ENCODE results near the gene HAND1.
A peak's percentile ranks its signal among the peaks of the same experiment; 100 is the strongest.

Gene HAND1

DNA sequence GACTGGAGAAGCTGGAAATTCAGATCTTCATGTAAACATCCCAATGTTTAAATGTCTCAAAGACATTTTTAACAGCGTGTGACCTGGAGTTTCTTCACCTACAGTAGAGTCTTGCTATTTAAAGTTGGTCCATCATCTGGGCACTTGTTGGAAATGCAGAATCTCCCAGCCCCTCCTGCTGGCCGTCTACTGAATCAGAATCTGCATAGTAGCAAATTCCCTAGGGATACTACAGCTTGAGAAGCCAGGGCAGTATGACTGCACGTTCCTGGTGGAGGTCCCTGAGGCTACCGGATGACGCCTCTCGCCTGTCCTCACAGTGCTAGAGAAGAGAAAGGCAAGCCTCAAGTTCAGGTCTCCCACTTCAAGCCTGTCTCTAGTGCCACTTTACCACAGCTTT is 16.5 kb downstream of the HAND1 start:
- FAIRE-seq (no peak), DNase-seq (ENCODE audit: low spot score) (no peak)

DNA sequence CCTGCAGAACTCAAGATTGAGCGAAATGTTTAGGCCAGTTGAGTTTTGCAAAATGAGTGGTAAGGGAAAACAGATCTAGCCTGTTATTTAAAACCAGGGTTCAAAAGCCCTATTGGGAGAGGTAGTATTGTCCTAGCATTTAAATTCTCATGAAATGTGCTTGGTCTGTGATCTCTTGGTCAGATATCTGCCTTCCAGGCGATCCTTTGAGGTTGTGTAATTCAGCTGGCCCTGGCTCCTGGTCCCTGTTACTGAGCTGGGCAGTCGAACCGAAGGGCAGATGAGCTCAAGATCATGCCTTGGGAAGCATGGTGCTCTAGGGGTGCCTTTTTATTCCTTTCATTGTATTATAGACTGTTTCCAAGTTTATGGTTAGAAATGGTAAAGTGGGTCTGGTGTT is 17.9 kb downstream of the HAND1 start:
- DNase-seq (ENCODE audit: low spot score) (no peak), FAIRE-seq (no peak)

DNA sequence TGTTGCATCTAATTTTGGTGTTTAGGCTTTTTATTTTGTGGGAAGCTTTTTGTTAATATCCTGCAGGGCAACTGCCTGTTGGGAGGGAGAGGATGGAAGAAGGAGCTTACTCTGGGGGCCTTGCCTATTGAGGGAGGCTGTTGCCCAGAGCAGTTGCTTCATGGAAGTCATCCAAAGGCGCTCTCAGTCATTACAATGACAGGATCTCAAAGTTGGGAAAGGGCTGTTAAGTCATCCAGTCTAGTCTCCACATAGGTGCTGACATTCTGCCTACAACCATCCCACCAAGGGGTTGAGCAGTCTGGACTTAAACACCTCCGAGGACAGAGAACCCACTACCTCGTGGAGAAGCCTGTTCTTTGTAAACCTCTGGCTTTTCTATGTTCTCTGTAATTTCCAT is 19.0 kb downstream of the HAND1 start:
- FAIRE-seq = no peak

DNA sequence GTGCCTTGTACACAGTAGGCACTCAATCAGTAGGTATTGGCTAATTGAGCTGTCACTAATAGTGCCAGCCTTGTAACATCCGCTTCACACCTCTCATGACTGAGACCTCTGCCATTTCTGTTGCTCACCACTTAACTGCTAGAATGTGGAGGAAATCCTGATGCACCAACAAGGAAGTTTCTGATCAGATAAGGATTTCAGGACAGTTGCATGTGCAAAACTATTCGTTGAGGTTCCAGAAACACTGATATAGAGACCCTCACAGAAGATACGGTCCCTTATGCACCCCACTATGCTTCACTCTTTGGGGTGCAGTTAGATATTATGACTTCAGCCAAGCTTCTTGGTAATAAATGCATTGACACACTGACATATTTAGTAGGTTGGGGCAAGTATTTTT is 21.5 kb downstream of the HAND1 start:
- FAIRE-seq (no peak), DNase-seq (ENCODE audit: low spot score) (no peak)

More for the DNA sequence above, 19.0 kb downstream of the HAND1 start:
- no peak for DNase-seq (ENCODE audit: low spot score)

DNA sequence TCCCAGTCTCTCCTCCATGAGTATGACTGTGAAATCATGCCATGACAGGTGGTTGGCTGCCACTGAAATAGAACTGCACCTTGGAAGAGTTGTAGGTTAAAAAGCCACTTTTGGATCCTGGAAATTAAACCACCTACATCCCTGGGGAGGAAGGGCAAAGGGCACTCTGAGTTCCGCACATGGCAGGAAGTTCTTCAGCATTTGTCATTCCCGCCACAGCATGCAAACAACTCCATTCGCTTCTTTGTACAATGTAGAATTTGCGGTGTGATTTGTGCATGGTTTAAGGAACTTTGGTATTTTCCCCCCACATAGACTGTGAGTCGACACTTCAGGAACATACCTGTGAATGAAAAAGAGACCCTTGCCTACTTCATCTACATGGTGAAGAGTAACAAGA is 22.4 kb downstream of the HAND1 start:
- DNase-seq (ENCODE audit: low spot score) (no peak), FAIRE-seq (no peak)

DNA sequence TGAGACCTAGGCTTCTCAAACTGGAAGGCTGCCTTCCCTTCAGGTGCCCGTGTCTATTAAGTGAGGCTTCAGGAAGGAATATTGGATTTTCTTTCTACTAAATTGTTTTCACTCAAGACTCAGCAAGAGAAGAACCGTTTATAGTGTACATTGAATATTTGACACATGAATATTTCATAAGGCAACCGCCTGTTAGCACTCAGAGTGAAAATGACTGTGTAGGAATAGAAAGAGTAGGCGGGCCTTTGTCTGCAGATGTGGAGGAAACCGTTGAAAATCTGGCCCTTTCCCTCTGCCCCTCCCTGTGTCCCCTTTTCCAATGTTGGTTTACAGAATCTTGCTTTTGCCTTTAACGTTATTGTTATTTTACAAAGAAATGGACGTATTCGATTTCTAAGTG is 26.1 kb downstream of the HAND1 start:
- no peak for DNase-seq (ENCODE audit: low spot score)
- no peak for FAIRE-seq

GRCh38 chr5:154449786-154450185 is 28.2 kb downstream of the HAND1 start:
- no peak for FAIRE-seq

GRCh38 chr5:154447089-154447725 is 30.8 kb downstream of the HAND1 start:
- DNase-seq (ENCODE audit: low spot score) (no peak), FAIRE-seq (no peak)

More at GRCh38 chr5:154449786-154450185, 28.2 kb downstream of the HAND1 start:
- DNase-seq (ENCODE audit: low spot score) = no peak

- DNase-seq (ENCODE audit: low spot score) = no peak
- FAIRE-seq = no peak
Measured at GRCh38 chr5:154446195-154447088, 31.6 kb downstream of the HAND1 start.

DNA sequence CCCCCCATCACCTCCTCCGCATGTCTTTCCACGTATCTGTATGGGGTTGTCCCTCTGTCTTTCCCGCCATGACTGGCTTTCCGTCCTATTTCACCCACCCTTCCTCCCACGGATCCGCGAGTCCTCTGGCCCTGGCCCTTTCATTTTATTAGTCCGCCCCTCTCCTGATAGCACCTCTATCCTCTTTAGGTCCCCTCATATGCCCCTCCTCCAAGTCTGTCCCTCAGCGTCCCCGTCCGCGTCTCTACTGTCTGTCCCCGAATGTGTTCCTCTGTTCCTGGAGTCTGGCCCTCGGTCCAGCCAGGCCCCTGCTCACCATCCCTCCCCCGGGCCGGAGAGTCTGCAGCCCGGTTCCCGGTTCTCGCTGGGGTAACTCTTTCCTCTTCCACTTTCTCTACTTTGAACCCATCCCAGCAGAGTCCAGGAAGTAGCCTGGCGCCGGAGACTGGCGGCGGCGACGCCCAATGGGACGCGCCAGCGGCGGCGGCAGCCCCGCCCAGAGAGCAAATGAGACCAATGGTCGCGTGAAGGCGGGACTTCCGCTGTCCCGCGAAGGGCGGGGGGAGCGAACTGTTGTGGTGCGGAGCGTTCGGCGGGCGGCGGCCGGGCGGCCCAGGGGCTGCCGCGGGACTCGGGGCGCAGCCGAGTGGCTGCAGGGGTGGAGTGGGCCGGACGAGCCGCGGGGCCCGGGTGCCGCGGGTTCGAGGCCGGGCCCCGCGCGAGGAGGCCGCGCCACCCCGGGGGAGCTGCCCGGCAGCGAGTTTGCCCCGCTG is 32.4 kb downstream of the HAND1 start, which contains the start of gene SAP30L:
SAP30L (plus strand) TSS at position 576 of the 773 bp plus-strand sequence. CDS start 608 bp downstream, outside the sequence.
- DNase-seq (ENCODE audit: low spot score) (peak; percentile 80), FAIRE-seq (no peak)

GRCh38 chr5:154444556-154445421 is 33.2 kb downstream of the HAND1 start:
- DNase-seq (ENCODE audit: low spot score) (no peak), FAIRE-seq (no peak)

DNA sequence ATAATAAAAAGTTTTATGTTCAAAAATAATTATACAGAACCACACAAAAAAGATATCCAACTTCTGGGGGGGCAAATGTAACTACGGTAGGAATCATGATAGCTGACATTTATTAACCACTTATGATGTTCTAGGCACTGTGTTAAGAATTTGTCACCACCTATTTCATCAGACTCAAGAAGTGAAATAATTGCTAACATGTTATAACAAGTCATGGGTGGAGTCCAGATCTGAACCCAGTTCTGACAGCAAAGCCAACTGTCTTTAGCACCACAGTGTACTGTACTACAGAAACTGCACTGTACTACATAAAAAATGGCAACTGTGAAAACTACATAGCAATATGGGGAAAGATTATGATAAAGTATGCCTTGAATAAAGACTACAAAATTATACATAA is 35.2 kb downstream of the HAND1 start:
- no peak for FAIRE-seq

GRCh38 chr5:154440540-154440939 is 37.5 kb downstream of the HAND1 start:
- no peak for FAIRE-seq
- no peak for DNase-seq (ENCODE audit: low spot score)

More for the DNA sequence above, 35.2 kb downstream of the HAND1 start:
- DNase-seq (ENCODE audit: low spot score) = no peak

DNA sequence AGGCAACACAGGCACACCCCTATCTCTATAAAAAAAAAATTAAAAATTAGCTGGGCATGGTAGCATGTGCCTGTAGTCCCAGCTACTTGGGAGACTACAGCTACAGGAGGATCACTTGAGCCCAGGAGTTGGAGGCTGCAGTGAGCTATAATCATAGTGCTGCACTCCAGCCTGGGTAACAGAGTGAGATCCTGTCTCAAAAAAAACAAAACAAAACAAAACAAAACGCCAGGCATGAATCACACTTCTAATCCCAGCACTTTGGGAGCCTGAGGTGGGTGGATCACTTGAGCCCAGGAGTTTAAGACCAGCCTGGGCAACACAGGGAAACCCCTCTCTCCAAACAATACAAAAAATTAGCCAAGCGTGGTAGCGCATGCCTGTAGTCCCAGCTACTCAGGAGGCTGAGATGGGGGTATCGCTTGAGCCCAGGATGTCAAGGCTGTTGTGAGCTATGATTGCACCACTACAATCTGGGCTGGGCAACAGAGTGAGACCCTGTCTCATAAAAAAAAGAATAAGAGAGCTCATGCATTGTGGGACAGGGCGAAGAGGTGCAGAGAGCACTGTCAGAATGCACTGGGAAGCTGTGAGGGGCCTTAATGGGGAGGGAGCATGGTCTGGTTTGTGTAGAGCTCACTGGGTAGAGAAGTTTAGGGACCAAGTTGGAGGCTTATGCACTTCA is 40.6 kb downstream of the HAND1 start:
- DNase-seq (ENCODE audit: low spot score) (no peak), FAIRE-seq (no peak)

GRCh38 chr5:154435226-154435625 is 42.8 kb downstream of the HAND1 start:
- no peak for DNase-seq (ENCODE audit: low spot score)

DNA sequence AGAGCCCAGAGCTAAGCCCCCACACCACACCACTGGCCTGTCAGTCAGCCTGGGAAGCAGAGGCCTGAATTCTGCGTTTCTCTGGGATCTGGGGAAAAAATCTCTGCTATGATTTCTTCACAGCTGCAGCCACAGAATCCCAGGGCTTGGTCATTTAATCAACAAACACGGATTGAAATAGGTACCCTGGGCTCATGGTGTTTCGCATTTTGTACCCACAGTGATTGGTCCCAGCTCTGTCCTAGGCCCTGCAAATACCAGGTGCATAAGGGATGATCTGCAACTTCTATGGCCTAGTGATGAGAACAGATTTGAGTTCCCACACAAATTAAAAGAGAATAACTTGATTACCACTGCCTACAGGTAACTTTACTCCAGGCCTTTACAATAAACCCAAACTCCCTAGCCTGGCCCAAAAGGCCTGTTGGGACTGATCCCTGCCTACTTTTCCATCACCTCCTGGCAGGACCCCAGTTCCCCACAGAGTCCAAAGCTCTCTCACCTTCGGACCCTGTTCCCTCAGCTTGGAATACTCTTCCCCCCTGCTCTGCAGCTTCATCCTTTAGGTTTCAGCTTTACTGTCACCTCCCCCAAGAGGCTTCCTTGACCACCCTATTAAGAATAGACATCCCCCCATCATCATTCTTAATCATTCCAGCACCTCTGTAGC is 46.9 kb downstream of the HAND1 start:
- FAIRE-seq (no peak), DNase-seq (ENCODE audit: low spot score) (no peak)

More at GRCh38 chr5:154435226-154435625, 42.8 kb downstream of the HAND1 start:
- no peak for FAIRE-seq

GRCh38 chr5:154430466-154430865 is 47.6 kb downstream of the HAND1 start:
- FAIRE-seq (no peak), DNase-seq (ENCODE audit: low spot score) (no peak)

GRCh38 chr5:154429341-154429740 is 48.7 kb downstream of the HAND1 start:
- DNase-seq (ENCODE audit: low spot score) (no peak), FAIRE-seq (no peak)

DNA sequence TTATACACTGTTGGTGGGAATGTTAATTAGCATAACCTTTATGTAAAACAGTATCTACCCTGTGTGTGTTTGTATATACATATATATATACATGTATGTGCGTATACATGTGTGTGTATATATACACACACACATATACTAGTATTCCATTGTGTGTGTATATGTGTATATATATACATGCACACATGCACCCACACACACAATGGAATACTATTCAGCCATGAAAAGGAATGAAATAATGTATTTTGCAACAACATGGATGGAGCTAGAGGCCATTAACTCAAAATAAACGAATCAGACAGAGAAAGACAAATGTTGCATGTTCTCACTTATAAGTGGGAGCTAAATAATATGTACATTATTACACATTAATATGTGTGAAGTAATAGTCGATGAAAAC is 49.8 kb downstream of the HAND1 start:
- DNase-seq (ENCODE audit: low spot score) = no peak
- no peak for FAIRE-seq

Data from RCC 7860 (cell line).